H9 (cell line): ENCODE measurements around the gene ANAPC1. TPM values are rescaled to one million over a fixed set of nuclear protein-coding genes. Genes with fewer than 3 reads are reported as not detected.
"Not testable (repeated sequence)": the region's sequence is repeated elsewhere in the genome, so short reads cannot be mapped to it uniquely, and the experiment has no call there.

Experiments used
- DNase-seq: peaks from one replicate; pipeline ENCODE4 v3.0.0-alpha.2; 2017
- H2AFZ ChIP-seq: one replicate; pipeline ENCODE4 v1.6.1; 2013; ENCODE audit warnings: mild to moderate bottlenecking, low read length, control low read depth, moderate library complexity
- H2AK5ac ChIP-seq: 2 replicates; pipeline ENCODE4 v1.6.1; 2013; ENCODE audit warnings: low read length, control low read depth, mixed read lengths; ENCODE audit not compliant: insufficient read length
- H2BK120ac ChIP-seq: one replicate; pipeline ENCODE4 v1.6.1; 2013; ENCODE audit warnings: low read depth, mild to moderate bottlenecking, low read length, control low read depth, inconsistent platforms; ENCODE audit not compliant: poor library complexity, severe bottlenecking
- H2BK12ac ChIP-seq: 2 replicates; pipeline ENCODE4 v1.6.1; 2013; ENCODE audit warnings: low read length, control low read depth, mixed read lengths, low read depth; ENCODE audit not compliant: insufficient read length
- H2BK15ac ChIP-seq: 2 replicates; pipeline ENCODE4 v1.6.1; 2013; ENCODE audit warnings: low read depth, low read length, control low read depth
- H2BK20ac ChIP-seq: one replicate; pipeline ENCODE4 v1.6.1; 2013; ENCODE audit warnings: low read depth, mild to moderate bottlenecking, low read length, control low read depth, inconsistent platforms; ENCODE audit not compliant: poor library complexity, severe bottlenecking
- H2BK5ac ChIP-seq: 2 replicates; pipeline ENCODE4 v1.6.1; 2013; ENCODE audit warnings: low read length, control low read depth, mixed read lengths; ENCODE audit not compliant: insufficient read length
- H3K14ac ChIP-seq: 2 replicates; pipeline ENCODE4 v1.6.1; 2013; ENCODE audit warnings: low read length, control low read depth; ENCODE audit not compliant: insufficient read depth
- H3K18ac ChIP-seq: 2 replicates; pipeline ENCODE4 v1.6.1; 2013; ENCODE audit warnings: low read depth, mild to moderate bottlenecking, mixed read lengths, low read length, control low read depth; ENCODE audit not compliant: insufficient read length
- H3K23ac ChIP-seq: 2 replicates; pipeline ENCODE4 v1.6.1; 2013; ENCODE audit warnings: low read length, control low read depth, mixed read lengths, low read depth; ENCODE audit not compliant: insufficient read length
- H3K23me2 ChIP-seq: 2 replicates; pipeline ENCODE4 v1.6.1; 2013; ENCODE audit warnings: low read depth, mild to moderate bottlenecking, mixed read lengths, low read length, control low read depth; ENCODE audit not compliant: insufficient read length, poor library complexity, severe bottlenecking
- H3K27ac ChIP-seq: 2 replicates; pipeline ENCODE4 v1.5.1; 2013; ENCODE audit warnings: low read length, control low read depth, mixed read lengths, low read depth; ENCODE audit not compliant: insufficient read length
- H3K27me3 ChIP-seq: 2 replicates; pipeline ENCODE4 v1.6.1; 2013; ENCODE audit warnings: low read length, control low read depth, inconsistent platforms; ENCODE audit not compliant: insufficient read depth
- H3K4ac ChIP-seq: 2 replicates; pipeline ENCODE4 v1.6.1; 2013; ENCODE audit warnings: low read depth, mild to moderate bottlenecking, control low read depth, inconsistent platforms, low read length, moderate library complexity
- H3K4me1 ChIP-seq: 2 replicates; pipeline ENCODE4 v1.6.1; 2013; ENCODE audit warnings: low read length, control low read depth, inconsistent platforms; ENCODE audit not compliant: insufficient read depth
- H3K4me2 ChIP-seq: 2 replicates; pipeline ENCODE4 v1.6.1; 2013; ENCODE audit warnings: low read length, control low read depth, mixed read lengths; ENCODE audit not compliant: insufficient read length, insufficient read depth
- H3K56ac ChIP-seq: 2 replicates; pipeline ENCODE4 v1.6.1; 2013; ENCODE audit warnings: low read depth, mild to moderate bottlenecking, mixed read lengths, low read length, control low read depth; ENCODE audit not compliant: insufficient read length
- H3K79me1 ChIP-seq: 2 replicates; pipeline ENCODE4 v1.6.1; 2013; ENCODE audit warnings: low read depth, mild to moderate bottlenecking, moderate library complexity, low read length, control low read depth, inconsistent platforms; ENCODE audit not compliant: insufficient read depth, poor library complexity, severe bottlenecking
- H3K79me2 ChIP-seq: 2 replicates; pipeline ENCODE4 v1.6.1; 2013; ENCODE audit warnings: low read length, control low read depth, inconsistent platforms; ENCODE audit not compliant: insufficient read depth
- H3K9ac ChIP-seq: 2 replicates; pipeline ENCODE4 v1.6.1; 2013; ENCODE audit warnings: low read length, control low read depth, mixed read lengths; ENCODE audit not compliant: insufficient read length; ENCODE audit errors: extremely low read depth
- H3K9me3 ChIP-seq: one replicate; pipeline ENCODE4 v1.6.1; 2013; ENCODE audit warnings: low read depth, low read length, inconsistent platforms; ENCODE audit not compliant: control insufficient read depth
- H3T11ph ChIP-seq: one replicate; pipeline ENCODE4 v1.6.1; 2013; ENCODE audit warnings: mild to moderate bottlenecking, low read length, control low read depth, inconsistent platforms
- H4K20me1 ChIP-seq: one replicate; pipeline ENCODE4 v1.6.1; 2013; ENCODE audit not compliant: control insufficient read depth, insufficient read length, insufficient read depth
- H4K5ac ChIP-seq: 2 replicates; pipeline ENCODE4 v1.6.1; 2013; ENCODE audit warnings: low read depth, mild to moderate bottlenecking, mixed read lengths, low read length, control low read depth; ENCODE audit not compliant: insufficient read length
- H4K8ac ChIP-seq: replicated peaks from 2 replicates; pipeline ENCODE4 v1.6.1; 2013; ENCODE audit warnings: low read length, control low read depth, mixed read lengths, low read depth; ENCODE audit not compliant: insufficient read length
- H4K91ac ChIP-seq: 2 replicates; pipeline ENCODE4 v1.6.1; 2013; ENCODE audit warnings: low read depth, mild to moderate bottlenecking, moderate library complexity, mixed read lengths, low read length, control low read depth; ENCODE audit not compliant: insufficient read length
- H3K27ac Mint-ChIP-seq, 3 experiments: 2 replicates in 2 of 3; 3 replicates in 1 of 3; pipeline ENCODE4 v1.8.0; 2020 to 2021; ENCODE audit warnings: mixed read lengths in 3 of 3, mild to moderate bottlenecking in 1 of 3, moderate library complexity in 1 of 3
- H3K27me3 Mint-ChIP-seq: 2 replicates; pipeline ENCODE4 v1.8.0; 2021; ENCODE audit warnings: low read depth, mild to moderate bottlenecking, moderate library complexity, mixed read lengths
- H3K36me3 Mint-ChIP-seq, 3 experiments: 2 replicates in 2 of 3; 3 replicates in 1 of 3; pipeline ENCODE4 v1.8.0; 2020 to 2021; ENCODE audit warnings: low read depth in 3 of 3, mixed read lengths in 3 of 3; ENCODE audit not compliant: insufficient read depth in 1 of 3
- H3K4me1 Mint-ChIP-seq, 2 experiments: 2 replicates each; pipeline ENCODE4 v1.8.0; 2020; ENCODE audit warnings: mixed read lengths in 2 of 2
- H3K4me3 Mint-ChIP-seq, 2 experiments: 2 replicates in 1 of 2; 3 replicates in 1 of 2; pipeline ENCODE4 v1.8.0; 2020 to 2021; ENCODE audit warnings: mild to moderate bottlenecking in 2 of 2, mixed read lengths in 2 of 2, moderate library complexity in 1 of 2
- H3K9me3 Mint-ChIP-seq, 2 experiments: 2 replicates in 1 of 2; 3 replicates in 1 of 2; pipeline ENCODE4 v1.8.0; 2020; ENCODE audit warnings: mild to moderate bottlenecking in 2 of 2, mixed read lengths in 2 of 2, moderate library complexity in 1 of 2
- WGBS: extraction: QIAGEN DNeasy Blood & Tissue Kit; methylation state at CpG from one replicate; pipeline ENCODE4 v1.1.7; 2013; ENCODE audit warnings: missing lambda C conversion rate, low lambda C conversion rate, mixed read lengths; ENCODE audit not compliant: insufficient read length; ENCODE audit errors: extremely low coverage; 5-methylcytosine and 5-hydroxymethylcytosine counted together
- total RNA-seq: library from RNA; stranded (reverse); gene quantifications from 2 replicates; pipeline ENCODE4 v1.2.1, GENCODE V29; 2021
- TF ChIP-seq, protein P1 (sequence below): fragments of 200-600 bp; sonication (generic); conservative IDR thresholded peaks from 3 replicates; pipeline ENCODE4 v1.8.0; 2021; ENCODE audit warnings: antibody characterized with exemption, mild to moderate bottlenecking

The ANAPC1 gene
- total RNA-seq, 1 experiment from 2014 or later: 79.1 TPM

DNA sequence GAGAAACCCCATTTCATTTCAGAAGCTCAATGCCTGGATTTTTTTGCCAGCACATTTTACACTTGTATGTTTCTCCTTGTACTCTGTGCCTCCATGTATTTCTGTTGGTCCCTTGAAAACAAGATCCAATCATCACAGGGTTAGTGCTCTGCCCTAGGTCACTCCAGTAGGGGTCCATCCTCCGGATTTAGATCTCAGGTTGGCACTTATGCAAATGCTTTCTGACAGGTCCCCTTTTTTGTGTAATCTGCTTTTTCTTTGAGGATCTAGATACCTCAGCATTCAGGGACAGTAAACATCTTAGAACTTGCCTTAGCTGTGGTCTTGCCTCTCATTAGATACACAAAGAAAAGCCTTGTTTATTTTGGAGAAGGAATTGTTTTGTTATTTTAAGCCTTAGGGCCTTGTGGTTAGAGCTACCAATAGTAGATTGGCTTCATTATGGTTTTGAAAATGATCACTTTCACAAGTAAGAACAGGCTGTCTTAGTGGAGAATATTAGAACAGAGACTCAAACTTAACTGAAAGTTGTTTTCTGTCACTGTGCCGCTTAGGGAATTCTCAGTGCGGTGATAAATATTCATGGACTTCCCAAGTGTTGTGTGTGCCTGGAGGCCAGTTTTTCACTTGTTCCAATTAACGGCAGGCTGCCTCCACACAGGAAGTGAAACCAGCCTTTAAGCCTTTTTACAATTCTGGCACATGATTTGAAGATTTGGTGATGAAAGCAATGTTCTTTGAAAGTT lies 22.2 kb upstream of the ANAPC1 start:
- H3K14ac ChIP-seq: no peak overlapping the region
- H2BK5ac ChIP-seq: no peak overlapping the region
- no peak overlapping the region for H2BK120ac ChIP-seq
- no peak overlapping the region for H3K23ac ChIP-seq
- no peak overlapping the region for H3K9ac ChIP-seq
- H3K4ac ChIP-seq: no peak overlapping the region
- no peak overlapping the region for H4K5ac ChIP-seq
- no peak overlapping the region for H3K4me2 ChIP-seq
- WGBS: no CpG with 5 or more reads among the region's 4 CpGs
- H2BK12ac ChIP-seq: no peak overlapping the region
- H3K27ac ChIP-seq: no peak overlapping the region
- no peak overlapping the region for H4K91ac ChIP-seq
- H3K4me1 ChIP-seq: no peaks in the 10 kb centered on the region
- no peak overlapping the region for H2BK20ac ChIP-seq
- peaks cover 2% of the 10 kb centered on the region; the same call in 1 of the 2 replicates for H3K27me3 Mint-ChIP-seq
- no peak for DNase-seq
- H3K79me1 ChIP-seq: no peaks in the 10 kb centered on the region
- TF ChIP-seq, protein P1, sequence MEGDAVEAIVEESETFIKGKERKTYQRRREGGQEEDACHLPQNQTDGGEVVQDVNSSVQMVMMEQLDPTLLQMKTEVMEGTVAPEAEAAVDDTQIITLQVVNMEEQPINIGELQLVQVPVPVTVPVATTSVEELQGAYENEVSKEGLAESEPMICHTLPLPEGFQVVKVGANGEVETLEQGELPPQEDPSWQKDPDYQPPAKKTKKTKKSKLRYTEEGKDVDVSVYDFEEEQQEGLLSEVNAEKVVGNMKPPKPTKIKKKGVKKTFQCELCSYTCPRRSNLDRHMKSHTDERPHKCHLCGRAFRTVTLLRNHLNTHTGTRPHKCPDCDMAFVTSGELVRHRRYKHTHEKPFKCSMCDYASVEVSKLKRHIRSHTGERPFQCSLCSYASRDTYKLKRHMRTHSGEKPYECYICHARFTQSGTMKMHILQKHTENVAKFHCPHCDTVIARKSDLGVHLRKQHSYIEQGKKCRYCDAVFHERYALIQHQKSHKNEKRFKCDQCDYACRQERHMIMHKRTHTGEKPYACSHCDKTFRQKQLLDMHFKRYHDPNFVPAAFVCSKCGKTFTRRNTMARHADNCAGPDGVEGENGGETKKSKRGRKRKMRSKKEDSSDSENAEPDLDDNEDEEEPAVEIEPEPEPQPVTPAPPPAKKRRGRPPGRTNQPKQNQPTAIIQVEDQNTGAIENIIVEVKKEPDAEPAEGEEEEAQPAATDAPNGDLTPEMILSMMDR: no peak
- H4K20me1 ChIP-seq: no peaks in the 10 kb centered on the region
- peaks cover 46 to 51% of the 10 kb centered on the region in 2 experiments for H3K4me1 Mint-ChIP-seq
- no peak overlapping the region for H2BK15ac ChIP-seq
- no peak overlapping the region for H3K27ac Mint-ChIP-seq
- H3K36me3 Mint-ChIP-seq: no peaks in the 10 kb centered on the region
- H4K8ac ChIP-seq: no peak overlapping the region
- no peaks in the 10 kb centered on the region for H3K9me3 ChIP-seq
- no peak overlapping the region for H3T11ph ChIP-seq
- no peak overlapping the region for H3K4me3 Mint-ChIP-seq
- no peak overlapping the region for H2AK5ac ChIP-seq
- no peak overlapping the region for H2AFZ ChIP-seq
- no peaks in the 10 kb centered on the region for H3K79me2 ChIP-seq
- no peaks in the 10 kb centered on the region for H3K23me2 ChIP-seq
- no peak overlapping the region for H3K56ac ChIP-seq
- no peak overlapping the region for H3K18ac ChIP-seq
- no peaks in the 10 kb centered on the region for H3K27me3 ChIP-seq
- H3K9me3 Mint-ChIP-seq: no peaks in the 10 kb centered on the region

DNA sequence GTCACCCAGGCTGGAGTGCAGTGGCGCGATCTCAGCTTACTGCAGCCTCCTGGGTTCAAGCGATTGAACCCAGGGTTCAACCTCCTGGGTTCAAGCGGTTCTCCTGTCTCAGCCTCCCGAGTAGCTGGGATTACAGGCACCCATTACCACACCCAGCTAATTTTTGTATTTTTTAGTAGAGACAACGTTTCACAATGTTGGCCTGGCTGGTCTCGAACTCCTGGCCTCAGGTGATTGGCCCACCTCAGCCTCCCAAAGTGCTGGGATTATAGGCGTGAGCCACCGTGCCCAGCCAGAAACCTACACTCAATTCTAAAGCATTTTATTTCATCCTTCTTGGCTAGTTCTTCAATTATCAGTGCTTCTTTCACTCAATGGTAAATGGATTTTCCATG lies 21.5 kb upstream of the ANAPC1 start:
- not testable (repeated sequence) for H3K27ac Mint-ChIP-seq, H2BK5ac ChIP-seq, H3K4ac ChIP-seq, H3K79me1 ChIP-seq, H3K36me3 Mint-ChIP-seq, H4K91ac ChIP-seq, DNase-seq, H2BK12ac ChIP-seq, H3K56ac ChIP-seq, H2AFZ ChIP-seq, H3K27ac ChIP-seq, H3T11ph ChIP-seq, H3K9me3 Mint-ChIP-seq, H3K18ac ChIP-seq, H3K4me3 Mint-ChIP-seq, H3K9me3 ChIP-seq, H2AK5ac ChIP-seq, H4K5ac ChIP-seq, H3K4me1 ChIP-seq, H3K4me2 ChIP-seq, H2BK120ac ChIP-seq, H4K20me1 ChIP-seq, H3K23me2 ChIP-seq, H3K9ac ChIP-seq, H3K79me2 ChIP-seq, H3K27me3 ChIP-seq, H3K27me3 Mint-ChIP-seq, H2BK20ac ChIP-seq, H4K8ac ChIP-seq, H3K23ac ChIP-seq, H2BK15ac ChIP-seq, H3K14ac ChIP-seq
- WGBS: no CpG with 5 or more reads among the region's 9 CpGs
- H3K4me1 Mint-ChIP-seq: peaks cover 51 to 55% of the 10 kb centered on the region in 2 experiments
